K562 (cell line): ENCODE data around the gene PLXDC1. TPM values are rescaled to one million over a fixed set of nuclear protein-coding genes. Genes with fewer than 3 reads are reported as not detected.
A peak's percentile ranks its signal among the peaks of the same experiment; 100 is the strongest.

ENCODE experiments used
- ATAC-seq: fragments of 200-7000 bp; cut with Tn5 transposase; 3 replicates; pipeline ENCODE4 v1.9.1; 2020; ENCODE audit warnings: moderate library complexity
- Bru-seq: library from RNA; stranded (reverse); fragments of 400-500 nt; gene quantifications from one replicate; lab custom pipeline; 2021; lab: Mats Ljungman, UMichigan
- BruChase-seq, 2 experiments: library from RNA; stranded (reverse); fragments of 400-500 nt; gene quantifications; one replicate each; lab custom pipeline; 2021; lab: Mats Ljungman, UMichigan
- BruUV-seq: library from RNA; stranded (reverse); fragments of 400-500 nt; replicated peaks from 2 replicates; lab custom pipeline; 2021; lab: Mats Ljungman, UMichigan
- CTCF ChIA-PET: fragments of 300-600 bp; formaldehyde crosslinking; extraction: SDS; loops from one replicate; lab custom pipeline; 2021; ENCODE audit warnings: low intra/inter-chr PET ratio; lab: Yijun Ruan, JAX
- POLR2A ChIA-PET: fragments of 300-600, 350-650 bp; sonication (Branson Sonifier 250); formaldehyde crosslinking; extraction: SDS; loops from one replicate; lab custom pipeline; 2021; ENCODE audit warnings: antibody characterized with exemption, inconsistent platforms; lab: Yijun Ruan, JAX
- DNase-seq, 4 experiments: peaks; one replicate each; pipeline versions ENCODE4 v3.0.0 to v3.0.0-alpha.2; 2011 to 2018; ENCODE audit warnings: low spot score in 3 of 4, mixed read lengths in 3 of 4; ENCODE audit errors: extremely low read depth in 1 of 4
- FAIRE-seq: peaks from 2 replicates; lab custom pipeline; 2011; peaks lifted over from hg19 to GRCh38; lab: Jason Lieb, UNC
- H2AFZ ChIP-seq: 2 replicates; pipeline ENCODE4 v1.6.0; 2011; ENCODE audit warnings: low read depth, low read length, control low read depth, inconsistent platforms
- H3K27ac ChIP-seq: fragments of 200-600 bp; 3 replicates; pipeline ENCODE4 v1.8.0; 2011; ENCODE audit warnings: low read depth, mild to moderate bottlenecking, control low read depth, inconsistent platforms, low read length, moderate library complexity, mixed read lengths; ENCODE audit errors: extremely low read depth
- H3K27me3 ChIP-seq, 2 experiments: fragments of 300-600 bp in 1 of 2; 2 replicates in 1 of 2; 3 replicates in 1 of 2; pipeline versions ENCODE4 v1.6.0 to v1.8.0; 2011; ENCODE audit warnings: inconsistent platforms in 2 of 2, low read length in 2 of 2, mild to moderate bottlenecking in 1 of 2, mixed read lengths in 1 of 2, moderate library complexity in 1 of 2; ENCODE audit not compliant: control insufficient read depth in 2 of 2, insufficient read depth in 2 of 2
- H3K36me3 ChIP-seq: fragments of 300-600 bp; 3 replicates; pipeline ENCODE4 v1.8.0; 2011; ENCODE audit warnings: mild to moderate bottlenecking, low read length, inconsistent platforms; ENCODE audit not compliant: control insufficient read depth, insufficient read depth
- H3K4me1 ChIP-seq, 2 experiments: fragments of 200-600 bp in 1 of 2; replicated peaks in 1 of 2; 2 replicates in 1 of 2; 3 replicates in 1 of 2; pipeline versions ENCODE4 v1.5.1 to v1.8.0; 2011; ENCODE audit warnings: inconsistent platforms in 2 of 2, low read length in 2 of 2, mild to moderate bottlenecking in 1 of 2, mixed read lengths in 1 of 2, moderate library complexity in 1 of 2; ENCODE audit not compliant: control insufficient read depth in 2 of 2, insufficient read depth in 2 of 2
- H3K4me2 ChIP-seq: 2 replicates; pipeline ENCODE4 v1.6.1; 2011; ENCODE audit warnings: low read length, control low read depth, inconsistent platforms, mixed read lengths; ENCODE audit not compliant: insufficient read depth
- H3K4me3 ChIP-seq: fragments of 200-600 bp; sonication (generic), shearing (Covaris generic); 2 replicates; pipeline ENCODE4 v1.5.1; 2016; ENCODE audit warnings: control low read depth, inconsistent platforms
- H3K79me2 ChIP-seq: fragments of 200-600 bp; 3 replicates; pipeline ENCODE4 v1.8.0; 2011; ENCODE audit warnings: low read length, inconsistent platforms; ENCODE audit not compliant: control insufficient read depth, insufficient read depth
- H3K9ac ChIP-seq, 2 experiments: 2 replicates each; pipeline versions ENCODE4 v1.6.0 to v1.6.1; 2011; ENCODE audit warnings: low read depth in 2 of 2, low read length in 2 of 2, control low read depth in 1 of 2, inconsistent platforms in 1 of 2, mild to moderate bottlenecking in 1 of 2, mixed read lengths in 1 of 2; ENCODE audit not compliant: insufficient read depth in 1 of 2
- H3K9me1 ChIP-seq: one replicate; pipeline ENCODE4 v1.6.0; 2011; ENCODE audit warnings: inconsistent platforms, mild to moderate bottlenecking, low read length, moderate library complexity; ENCODE audit not compliant: control insufficient read depth, insufficient read depth
- H3K9me3 ChIP-seq: replicated peaks from 2 replicates; pipeline ENCODE4 v1.5.1; 2011; ENCODE audit warnings: low read depth, low read length, inconsistent platforms; ENCODE audit not compliant: control insufficient read depth, insufficient read depth
- H4K20me1 ChIP-seq: replicated peaks from 2 replicates; pipeline ENCODE4 v1.6.1; 2011; ENCODE audit warnings: low read length, inconsistent platforms, mixed read lengths; ENCODE audit not compliant: control insufficient read depth, insufficient read depth
- MAZ ChIP-seq, 2 experiments: fragments of 450-650 bp in 1 of 2; sonication (generic) in 1 of 2; formaldehyde crosslinking; IDR thresholded peaks in 1 of 2; conservative IDR thresholded peaks in 1 of 2; 2 replicates each; pipeline versions ENCODE4 v1.4.0 to v1.5.0; 2020; ENCODE audit warnings: mild to moderate bottlenecking in 1 of 2, missing genetic modification reagents in 1 of 2
- MTA3 ChIP-seq: fragments of 450-650 bp; formaldehyde crosslinking; IDR thresholded peaks from 2 replicates; pipeline ENCODE4 v1.6.1; 2017; ENCODE audit warnings: mild to moderate bottlenecking, borderline replicate concordance
- NR3C1 ChIP-seq: sonication (generic); formaldehyde crosslinking; IDR thresholded peaks from 2 replicates; pipeline ENCODE4 v1.8.1; 2022; ENCODE audit warnings: missing genetic modification reagents
- PRPF4 ChIP-seq: fragments of 200-400 bp; formaldehyde crosslinking; IDR thresholded peaks from one replicate; pipeline ENCODE4 v1.6.1; 2017; ENCODE audit warnings: low read length, low read depth, mild to moderate bottlenecking; ENCODE audit not compliant: insufficient read depth, poor library complexity, severe bottlenecking
- RFX7 ChIP-seq: fragments of 250-450 bp; sonication (Bioruptor Pico); IDR thresholded peaks from 2 replicates; pipeline ENCODE4 v1.5.1; 2021; ENCODE audit warnings: mild to moderate bottlenecking
- SAP30 ChIP-seq: fragments of 200-600 bp; sonication (generic); IDR thresholded peaks from 2 replicates; pipeline ENCODE4 v1.6.1; 2012; ENCODE audit warnings: borderline replicate concordance, low read depth, mild to moderate bottlenecking, moderate library complexity, low read length, control low read depth, inconsistent platforms; ENCODE audit not compliant: insufficient read depth, poor library complexity, severe bottlenecking
- THRB ChIP-seq: fragments of 450-650 bp; formaldehyde crosslinking; conservative IDR thresholded peaks from 2 replicates; pipeline ENCODE4 v1.4.0; 2022; ENCODE audit warnings: mild to moderate bottlenecking, missing genetic modification characterization
- ZSCAN29 ChIP-seq: fragments of 450-650 bp; IDR thresholded peaks from 2 replicates; pipeline ENCODE4 v1.6.1; 2017
- WGBS: fragments of 100-300 bp; shearing (Covaris generic); methylation state at CpG from one replicate; pipeline ENCODE4 v1.1.6; 2016; ENCODE audit warnings: low coverage, mixed read lengths; ENCODE audit not compliant: insufficient coverage; ENCODE audit errors: missing lambda C conversion rate; 5-methylcytosine and 5-hydroxymethylcytosine counted together
- in situ Hi-C: fragments of 300-500 bp; cut with MboI; formaldehyde crosslinking; loops from 4 replicates; pipeline ENCODE4 v1.15.0; 2018; ENCODE audit warnings: inconsistent platforms, mixed read lengths
- intact Hi-C: fragments of 100-400 bp; cut with micrococcal nuclease; formaldehyde crosslinking; loops from 2 replicates; pipeline ENCODE4 v1.14.2; 2022
- long read RNA-seq, 3 experiments: library from polyadenylated mRNA in 2 of 3; library from RNA in 1 of 3; unstranded in 2 of 3; stranded (forward) in 1 of 3; transcript quantifications; one replicate each; pipeline ENCODE4 v2.0.0, GENCODE V29; 2019 to 2022
- polyA minus RNA-seq, 3 experiments: library from RNA; depleted of rRNA, polyadenylated mRNA; stranded (reverse); fragments of >200 nt; gene quantifications; 2 replicates each; pipeline ENCODE4 v1.2.3, GENCODE V29; 2011
- polyA plus RNA-seq, 8 experiments: library from polyadenylated mRNA; depleted of rRNA in 4 of 8; stranded (reverse) in 5 of 8; unstranded in 3 of 8; fragments of >200 nt; fragmentation: Nextera tagmentation in 2 of 8; fragmentation: Illumina TruSeq in 1 of 8; extraction: Ambion mirVana in 2 of 8; extraction: Trizol in 1 of 8; gene quantifications; 2 replicates each; pipeline versions ENCODE4 v1.2.1 to v1.2.3, GENCODE V29; 2011 to 2014; ENCODE audit warnings: inconsistent platforms in 1 of 8, missing spikeins in 1 of 8
- total RNA-seq, 7 experiments: library from RNA; depleted of rRNA in 6 of 7; stranded (reverse); fragments of >200 nt in 6 of 7; fragmentation: Illumina TruSeq in 2 of 7; extraction: Trizol in 2 of 7; gene quantifications; 2 replicates each; pipeline versions ENCODE4 v1.2.1 to v1.2.3, GENCODE V29; 2011 to 2021; ENCODE audit warnings: low replicate concordance in 1 of 7
- TF ChIP-seq, protein P1 (sequence below), 2 experiments: fragments of 450-650 bp; IDR thresholded peaks; 2 replicates each; pipeline ENCODE4 v1.6.1; 2018; ENCODE audit warnings: mild to moderate bottlenecking in 2 of 2, low read depth in 1 of 2; ENCODE audit not compliant: partially characterized antibody in 2 of 2

PLXDC1 gene
- total RNA-seq (2011; cell fraction: chromatin; rRNA removed; ENCODE audit: low replicate concordance), result not detected in 2 replicates
- not detected in 2 replicates for total RNA-seq (2011; cell fraction: nucleolus; rRNA removed)
- total RNA-seq (2011; cell fraction: nucleoplasm; rRNA removed), result not detected in 2 replicates
- total RNA-seq (2014; rRNA removed) (not detected in 2 replicates), total RNA-seq (2014; rRNA removed; fragmentation: Illumina TruSeq; extraction: Trizol) (not detected in 2 replicates), total RNA-seq (2015; rRNA removed; fragmentation: Illumina TruSeq; extraction: Trizol) (not detected in 2 replicates), total RNA-seq (2021) (not detected in 2 replicates), polyA plus RNA-seq (2011; rRNA removed) (0.11 TPM in 1 of 2 replicates, not detected in the other), polyA plus RNA-seq (2014; fragmentation: Illumina TruSeq; extraction: Trizol) (not detected in 2 replicates), polyA plus RNA-seq (2014; fragmentation: Nextera tagmentation; extraction: Ambion mirVana) (not detected), polyA plus RNA-seq (2014; rRNA removed) (not detected in 2 replicates), polyA minus RNA-seq (2011; rRNA and poly(A)+ RNA removed) (not detected in 2 replicates), Bru-seq, nascent RNA (percentile 8 among the genes with signal in this experiment), BruChase-seq, experiment 1, labeled RNA remaining after a 2-hour chase (not detected), BruChase-seq, experiment 2, labeled RNA remaining after a 6-hour chase (percentile 1 among the genes with signal in this experiment)
- polyA plus RNA-seq (2011; cell fraction: cytosol; rRNA removed), result not detected in 2 replicates
- polyA plus RNA-seq (2011; cell fraction: nucleus; rRNA removed), result 0.21 and 0.29 TPM in 2 replicates
- polyA plus RNA-seq (2012), result 0.01 and 0.03 TPM in 2 replicates
- polyA minus RNA-seq (2011; cell fraction: cytosol; rRNA and poly(A)+ RNA removed), result not detected in 2 replicates
- polyA minus RNA-seq (2011; cell fraction: nucleus; rRNA and poly(A)+ RNA removed), result not detected in 2 replicates
- long read RNA-seq, experiment 1, result 0 reads
- long read RNA-seq, experiment 2, result 0 reads
- long read RNA-seq, experiment 3, result 0 reads

DNA sequence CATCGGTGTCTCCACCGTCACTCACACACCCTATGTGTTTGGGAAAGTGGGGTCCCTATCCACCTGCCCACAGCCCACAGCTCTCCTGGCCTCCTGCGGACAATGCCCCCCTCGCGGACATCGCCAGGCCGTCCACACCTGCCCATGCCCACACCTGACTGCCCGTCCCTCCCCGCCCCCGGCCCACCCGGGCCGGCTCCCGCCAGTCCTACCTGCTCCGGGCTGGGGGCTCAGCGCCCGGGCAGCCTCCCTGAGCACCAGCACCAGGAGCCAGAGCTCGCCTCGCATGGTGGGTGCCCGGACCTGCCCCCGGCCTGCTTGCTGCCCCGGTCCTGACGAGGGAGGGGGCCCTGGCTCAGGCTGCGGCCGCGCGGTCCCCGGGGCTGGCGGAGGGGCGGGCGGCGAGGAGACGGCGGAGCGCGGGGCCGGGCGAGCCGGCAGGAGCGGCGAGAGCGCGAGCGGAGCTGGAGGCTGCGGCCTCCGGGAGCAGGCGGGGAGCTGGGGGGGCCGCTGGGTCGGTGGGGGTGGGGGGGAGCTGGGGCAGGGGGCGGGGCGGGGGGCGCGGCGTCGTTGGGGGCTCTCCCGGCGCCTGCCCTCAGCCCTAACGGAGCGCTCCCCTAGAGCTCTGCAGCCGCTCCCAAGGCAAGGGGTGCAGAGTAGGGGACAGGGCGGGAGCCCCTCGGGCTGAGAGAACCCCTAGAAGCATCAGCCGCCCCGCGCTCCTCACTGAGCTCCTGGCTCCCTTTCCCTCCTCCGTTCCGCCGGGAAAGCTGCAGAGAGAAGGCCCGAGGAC, at the start of gene PLXDC1:
TSS of gene PLXDC1 (minus strand) at position 488 of the 793 bp plus-strand sequence. CDS start at position 288, 200 bp downstream.
- intact Hi-C loops (loop anchor here (5.0 to 10.0 kb wide), 4 partner anchors 84 to 397 kb away; partner anchors contain the start of gene PSMB3), in situ Hi-C loops (no loop called here)
- Histone ChIP-seq H3K27ac (no peak within 1 kb of the TSS), H3K36me3 (no peaks in the 10 kb centered on the region), H3K9me3 (no peaks in the 10 kb centered on the region), H3K4me2 (peak within 1 kb of the TSS; percentile 100), H3K79me2 (no peaks in the 10 kb centered on the region), H3K9ac (peak within 1 kb of the TSS in 1 of 2 experiments; percentile 56; a peak in 1 of 4 replicates), H4K20me1 (peaks cover 4% of the 10 kb centered on the region; the same call in 1 of the 2 replicates), H3K9me1 (no peaks in the 10 kb centered on the region), H3K4me1 (peaks cover 8 to 27% of the 10 kb centered on the region in 2 experiments; a peak in 2 of 5 replicates), H3K4me3 (peak within 1 kb of the TSS; percentile 90; the same call in 1 of the 2 replicates), H3K27me3 (peaks cover 7 to 24% of the 10 kb centered on the region in 2 experiments; a peak in 4 of 5 replicates), H2AFZ (peak within 1 kb of the TSS; percentile 66; the same call in 1 of the 2 replicates)
- 31% methylated on average over 18 of the region's 68 CpGs for WGBS
- ATAC-seq, result no peak
- CTCF ChIA-PET, result interaction anchor here (2.0 to 2.9 kb wide), 2 partner anchors 81 to 167 kb away, joined by 11 to 43 read pairs; no protein-coding TSS in a partner anchor
- DNase-seq, result peak in 1 of 4 experiments; percentile 31
- POLR2A ChIA-PET, result interaction anchor here (0.5 to 1.6 kb wide), 3 partner anchors 13 to 398 kb away, joined by 3 to 4 read pairs (median 3); no protein-coding TSS in a partner anchor
- FAIRE-seq, result no peak
- BruUV-seq, result no TSS peak
- TF ChIP-seq ZSCAN29 (no peak), MTA3 (no peak), RFX7 (CRISPR knock-in tag) (no peak), MAZ (CRISPR knock-in tag; conservative IDR thresholded peaks at IDR 0.05 in 1 of 2, IDR thresholded peaks at IDR 0.05 in 1 of 2) (no peak), PRPF4 (no peak), NR3C1 (CRISPR knock-in tag) (no peak), SAP30 (no peak), THRB (no peak)
- TF ChIP-seq, protein P1, sequence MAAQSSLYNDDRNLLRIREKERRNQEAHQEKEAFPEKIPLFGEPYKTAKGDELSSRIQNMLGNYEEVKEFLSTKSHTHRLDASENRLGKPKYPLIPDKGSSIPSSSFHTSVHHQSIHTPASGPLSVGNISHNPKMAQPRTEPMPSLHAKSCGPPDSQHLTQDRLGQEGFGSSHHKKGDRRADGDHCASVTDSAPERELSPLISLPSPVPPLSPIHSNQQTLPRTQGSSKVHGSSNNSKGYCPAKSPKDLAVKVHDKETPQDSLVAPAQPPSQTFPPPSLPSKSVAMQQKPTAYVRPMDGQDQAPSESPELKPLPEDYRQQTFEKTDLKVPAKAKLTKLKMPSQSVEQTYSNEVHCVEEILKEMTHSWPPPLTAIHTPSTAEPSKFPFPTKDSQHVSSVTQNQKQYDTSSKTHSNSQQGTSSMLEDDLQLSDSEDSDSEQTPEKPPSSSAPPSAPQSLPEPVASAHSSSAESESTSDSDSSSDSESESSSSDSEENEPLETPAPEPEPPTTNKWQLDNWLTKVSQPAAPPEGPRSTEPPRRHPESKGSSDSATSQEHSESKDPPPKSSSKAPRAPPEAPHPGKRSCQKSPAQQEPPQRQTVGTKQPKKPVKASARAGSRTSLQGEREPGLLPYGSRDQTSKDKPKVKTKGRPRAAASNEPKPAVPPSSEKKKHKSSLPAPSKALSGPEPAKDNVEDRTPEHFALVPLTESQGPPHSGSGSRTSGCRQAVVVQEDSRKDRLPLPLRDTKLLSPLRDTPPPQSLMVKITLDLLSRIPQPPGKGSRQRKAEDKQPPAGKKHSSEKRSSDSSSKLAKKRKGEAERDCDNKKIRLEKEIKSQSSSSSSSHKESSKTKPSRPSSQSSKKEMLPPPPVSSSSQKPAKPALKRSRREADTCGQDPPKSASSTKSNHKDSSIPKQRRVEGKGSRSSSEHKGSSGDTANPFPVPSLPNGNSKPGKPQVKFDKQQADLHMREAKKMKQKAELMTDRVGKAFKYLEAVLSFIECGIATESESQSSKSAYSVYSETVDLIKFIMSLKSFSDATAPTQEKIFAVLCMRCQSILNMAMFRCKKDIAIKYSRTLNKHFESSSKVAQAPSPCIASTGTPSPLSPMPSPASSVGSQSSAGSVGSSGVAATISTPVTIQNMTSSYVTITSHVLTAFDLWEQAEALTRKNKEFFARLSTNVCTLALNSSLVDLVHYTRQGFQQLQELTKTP (IDR thresholded peaks at IDR 0.05; ENCODE audit: low read depth in 1 of 2, partially characterized antibody in 2 of 2), result no peak
